ENCODE measurements around the gene RIC1.
"Not testable (repeated sequence)": the region's sequence is repeated elsewhere in the genome, so short reads cannot be mapped to it uniquely, and the experiment has no call there.

Gene RIC1, protein sequence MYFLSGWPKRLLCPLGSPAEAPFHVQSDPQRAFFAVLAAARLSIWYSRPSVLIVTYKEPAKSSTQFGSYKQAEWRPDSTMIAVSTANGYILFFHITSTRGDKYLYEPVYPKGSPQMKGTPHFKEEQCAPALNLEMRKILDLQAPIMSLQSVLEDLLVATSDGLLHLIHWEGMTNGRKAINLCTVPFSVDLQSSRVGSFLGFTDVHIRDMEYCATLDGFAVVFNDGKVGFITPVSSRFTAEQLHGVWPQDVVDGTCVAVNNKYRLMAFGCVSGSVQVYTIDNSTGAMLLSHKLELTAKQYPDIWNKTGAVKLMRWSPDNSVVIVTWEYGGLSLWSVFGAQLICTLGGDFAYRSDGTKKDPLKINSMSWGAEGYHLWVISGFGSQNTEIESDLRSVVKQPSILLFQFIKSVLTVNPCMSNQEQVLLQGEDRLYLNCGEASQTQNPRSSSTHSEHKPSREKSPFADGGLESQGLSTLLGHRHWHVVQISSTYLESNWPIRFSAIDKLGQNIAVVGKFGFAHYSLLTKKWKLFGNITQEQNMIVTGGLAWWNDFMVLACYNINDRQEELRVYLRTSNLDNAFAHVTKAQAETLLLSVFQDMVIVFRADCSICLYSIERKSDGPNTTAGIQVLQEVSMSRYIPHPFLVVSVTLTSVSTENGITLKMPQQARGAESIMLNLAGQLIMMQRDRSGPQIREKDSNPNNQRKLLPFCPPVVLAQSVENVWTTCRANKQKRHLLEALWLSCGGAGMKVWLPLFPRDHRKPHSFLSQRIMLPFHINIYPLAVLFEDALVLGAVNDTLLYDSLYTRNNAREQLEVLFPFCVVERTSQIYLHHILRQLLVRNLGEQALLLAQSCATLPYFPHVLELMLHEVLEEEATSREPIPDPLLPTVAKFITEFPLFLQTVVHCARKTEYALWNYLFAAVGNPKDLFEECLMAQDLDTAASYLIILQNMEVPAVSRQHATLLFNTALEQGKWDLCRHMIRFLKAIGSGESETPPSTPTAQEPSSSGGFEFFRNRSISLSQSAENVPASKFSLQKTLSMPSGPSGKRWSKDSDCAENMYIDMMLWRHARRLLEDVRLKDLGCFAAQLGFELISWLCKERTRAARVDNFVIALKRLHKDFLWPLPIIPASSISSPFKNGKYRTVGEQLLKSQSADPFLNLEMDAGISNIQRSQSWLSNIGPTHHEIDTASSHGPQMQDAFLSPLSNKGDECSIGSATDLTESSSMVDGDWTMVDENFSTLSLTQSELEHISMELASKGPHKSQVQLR (N-terminal part only)

GRCh38 chr9:5628530-5629311, at the start of gene RIC1:
Gene RIC1, plus strand, starts transcription at chr9:5629107. Its CDS starts 203 bp downstream, at chr9:5629310.
- DNase-seq (ENCODE audit: low read depth in 2 of 2) = peak; percentile 76 to 78

GRCh38 chr9:5579881-5580280, 49.0 kb upstream of the RIC1 start:
- DNase-seq (ENCODE audit: low read depth in 2 of 2) = no peak

DNA sequence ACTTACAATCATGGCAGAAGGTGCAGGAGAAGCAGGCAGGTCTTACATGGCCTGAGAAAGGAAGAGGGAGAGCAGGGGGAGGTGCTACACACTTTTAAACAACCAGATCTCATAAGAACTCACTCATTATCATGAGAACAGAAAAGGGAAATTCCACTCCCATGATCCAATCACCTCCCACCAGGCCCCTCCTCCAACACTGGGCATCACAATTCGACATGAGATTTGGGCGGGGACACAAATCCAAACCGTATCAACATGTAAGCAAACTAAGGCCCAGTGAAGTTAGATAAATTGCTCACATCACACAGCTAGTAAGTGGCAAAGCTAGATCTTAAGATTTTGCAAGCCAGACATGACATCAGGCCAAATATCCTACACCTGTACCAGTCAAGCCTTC, 48.3 kb upstream of the RIC1 start:
- no peak for DNase-seq (ENCODE audit: low read depth in 2 of 2)

DNA sequence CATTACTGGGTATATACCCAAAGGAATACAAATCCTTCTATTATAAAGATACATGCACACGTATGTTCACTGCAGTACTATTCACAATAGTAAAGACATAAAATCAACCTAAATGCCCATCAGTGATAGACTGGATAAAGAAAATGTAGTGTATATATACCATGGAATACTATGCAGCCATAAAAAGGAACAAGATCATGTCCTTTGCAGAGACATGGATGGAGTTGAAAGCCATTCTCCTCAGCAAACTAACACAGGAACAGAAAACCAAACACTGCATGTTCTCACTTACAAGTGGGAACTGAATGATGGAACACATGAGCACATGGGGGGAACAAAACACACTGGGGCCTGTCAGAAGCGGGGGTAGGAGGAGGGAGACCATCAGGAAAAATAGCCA, 47.2 kb upstream of the RIC1 start:
- not testable (repeated sequence) for DNase-seq (ENCODE audit: low read depth in 2 of 2)

GRCh38 chr9:5582835-5583195, 46.1 kb upstream of the RIC1 start:
- no peak for DNase-seq (ENCODE audit: low read depth in 2 of 2)

- no peak for DNase-seq (ENCODE audit: low read depth in 2 of 2)
Observed at GRCh38 chr9:5586391-5586802, 42.5 kb upstream of the RIC1 start.

DNA sequence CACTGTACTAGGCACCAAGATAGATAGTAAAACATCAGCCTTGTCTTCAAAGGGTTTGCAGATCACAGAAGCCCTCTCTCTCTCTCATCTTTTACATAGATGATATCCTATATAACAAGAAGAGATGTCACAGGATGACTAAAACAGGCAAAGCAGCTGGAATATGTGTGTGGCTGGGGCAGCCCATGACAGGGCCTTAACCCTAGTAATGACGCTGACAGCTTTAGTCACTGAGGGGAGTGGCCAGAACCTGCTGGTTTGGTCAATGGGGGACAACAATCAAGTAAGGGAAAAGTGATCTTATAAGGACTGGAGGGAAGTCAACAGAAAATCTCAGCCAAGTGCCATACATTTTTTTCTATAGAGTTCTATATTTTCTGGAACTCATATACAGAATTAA, 41.9 kb upstream of the RIC1 start:
- DNase-seq (ENCODE audit: low read depth in 2 of 2) = no peak

DNA sequence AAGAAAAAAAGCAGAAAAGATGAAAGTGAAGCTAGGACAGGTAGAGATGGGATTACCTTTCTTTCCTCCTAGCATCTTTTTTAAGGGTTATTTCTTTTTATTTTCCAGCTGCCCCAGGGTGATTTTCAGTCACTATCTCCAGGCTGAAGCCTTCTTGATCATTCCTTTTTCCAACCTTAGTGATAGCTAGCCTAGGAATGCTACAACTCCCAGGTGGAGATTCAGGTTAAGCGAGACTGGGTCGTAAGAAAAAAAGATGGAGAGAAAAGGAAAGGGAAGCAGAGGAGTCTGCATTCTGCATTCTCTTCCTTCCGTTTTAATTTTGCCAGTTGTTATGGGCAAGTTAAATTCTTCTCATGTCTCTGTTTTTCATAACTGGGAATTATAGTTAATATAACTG, 36.7 kb upstream of the RIC1 start:
- DNase-seq (ENCODE audit: low read depth in 2 of 2) = no peak

GRCh38 chr9:5592904-5593303, 36.0 kb upstream of the RIC1 start:
- DNase-seq (ENCODE audit: low read depth in 2 of 2) = no peak

- DNase-seq (ENCODE audit: low read depth in 2 of 2) = no peak
Observed at GRCh38 chr9:5593904-5594303, 35.0 kb upstream of the RIC1 start.

DNA sequence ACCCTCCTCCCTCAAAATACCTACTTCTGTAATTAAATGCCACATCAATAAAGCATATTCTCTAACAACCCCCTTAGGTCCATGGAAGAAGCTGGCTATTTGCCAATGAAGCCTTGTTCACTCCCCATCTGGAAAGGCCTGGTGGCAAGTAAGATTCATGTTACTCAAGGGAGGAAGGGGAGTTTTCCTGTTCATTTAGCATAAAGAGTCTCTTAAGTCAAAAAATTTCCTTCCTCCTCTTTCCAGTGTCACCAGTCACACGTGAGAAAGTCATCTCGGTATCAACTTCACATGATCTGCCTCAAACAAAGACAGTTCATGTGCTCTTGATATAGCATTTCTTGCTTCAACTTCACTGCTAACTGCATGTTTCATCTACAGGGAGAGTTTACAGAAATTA, 32.7 kb upstream of the RIC1 start:
- DNase-seq (ENCODE audit: low read depth in 2 of 2) = no peak

DNA sequence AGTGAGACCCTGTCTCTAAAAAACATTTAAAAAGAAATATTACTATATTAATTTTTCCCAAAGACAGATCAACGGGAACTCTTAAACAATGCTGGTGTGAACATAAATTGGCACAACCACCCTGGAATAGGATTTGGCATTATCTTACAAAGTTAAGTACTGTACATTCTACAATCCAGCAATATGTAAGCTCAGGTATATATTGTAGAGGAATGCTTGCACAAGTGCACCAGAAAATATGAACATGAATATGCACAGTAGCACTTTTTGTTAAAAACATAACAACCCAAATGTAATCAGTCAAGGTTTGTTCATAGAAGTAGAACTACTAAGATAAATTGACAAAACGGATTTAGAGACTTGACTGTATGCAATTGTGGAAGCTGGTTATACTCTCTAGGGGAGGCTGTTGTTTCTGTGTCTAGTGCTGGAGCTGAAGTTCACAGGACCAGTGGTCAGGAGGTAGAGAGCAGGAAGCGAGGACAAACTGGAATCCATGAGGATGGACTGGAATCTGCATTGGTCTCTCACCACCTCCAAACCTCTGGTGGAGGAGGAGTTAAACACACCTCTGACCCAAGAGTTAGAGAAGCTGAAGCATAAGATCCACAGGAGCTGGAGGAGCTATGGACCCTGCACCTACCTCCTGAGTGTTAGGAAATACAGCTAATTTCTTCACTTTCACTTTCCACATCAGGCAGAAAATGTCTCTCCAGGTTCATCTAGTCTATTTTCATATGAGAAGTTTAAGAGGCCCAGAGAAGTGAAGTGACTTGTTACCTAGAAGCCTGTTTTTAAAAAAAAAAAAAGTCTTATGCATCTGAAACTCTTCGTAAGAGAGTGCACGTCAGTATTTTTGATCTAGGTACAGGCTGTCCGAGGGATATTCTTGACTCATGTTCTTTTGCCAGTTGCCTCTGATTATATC, 20.3 kb upstream of the RIC1 start:
- DNase-seq (ENCODE audit: low read depth in 2 of 2) = no peak

GRCh38 chr9:5609226-5609596, 19.7 kb upstream of the RIC1 start:
- no peak for DNase-seq (ENCODE audit: low read depth in 2 of 2)

DNA sequence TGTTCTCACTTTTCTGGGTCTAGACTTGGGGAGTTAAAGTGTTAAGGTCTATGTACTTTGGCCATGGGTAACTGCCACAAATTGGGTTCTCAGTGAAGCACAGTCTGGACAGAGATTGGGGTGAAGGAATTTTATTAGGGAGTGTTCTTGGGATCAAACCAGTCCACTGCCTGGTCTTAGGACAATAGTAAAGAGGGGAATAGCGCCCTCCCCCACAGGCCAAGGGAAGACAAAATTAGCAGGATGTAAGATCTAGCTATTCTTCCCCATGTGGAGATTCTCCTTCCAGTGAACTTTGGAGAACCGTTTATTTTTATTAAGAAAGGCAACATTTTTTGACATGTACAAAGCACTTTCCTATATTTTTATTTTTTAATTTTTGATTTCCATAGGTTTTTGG, 18.4 kb upstream of the RIC1 start:
- DNase-seq (ENCODE audit: low read depth in 2 of 2) = no peak

GRCh38 chr9:5611321-5612184, 17.4 kb upstream of the RIC1 start:
- no peak for DNase-seq (ENCODE audit: low read depth in 2 of 2)

DNA sequence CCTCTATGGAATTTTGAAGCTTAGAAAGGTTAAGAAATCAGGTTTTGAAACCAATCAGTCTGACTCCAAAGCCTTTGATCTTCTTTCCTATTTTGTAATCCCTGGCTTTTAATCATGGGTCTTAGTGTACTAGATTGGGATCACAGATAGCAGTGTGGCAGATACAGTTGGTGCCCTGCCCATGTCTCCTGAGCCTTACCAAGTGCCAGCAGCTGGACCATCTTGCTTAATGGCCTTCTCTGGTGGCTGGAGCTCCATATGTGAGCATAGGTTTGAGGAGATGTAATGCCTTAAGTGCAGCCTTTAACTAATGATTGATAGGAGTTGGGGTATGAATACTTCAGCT, 16.7 kb upstream of the RIC1 start:
- DNase-seq (ENCODE audit: low read depth in 2 of 2) = no peak

GRCh38 chr9:5614192-5614591, 14.7 kb upstream of the RIC1 start:
- no peak for DNase-seq (ENCODE audit: low read depth in 2 of 2)

GRCh38 chr9:5614985-5615384, 13.9 kb upstream of the RIC1 start:
- no peak for DNase-seq (ENCODE audit: low read depth in 2 of 2)

GRCh38 chr9:5617749-5618148, 11.2 kb upstream of the RIC1 start:
- no peak for DNase-seq (ENCODE audit: low read depth in 2 of 2)

DNA sequence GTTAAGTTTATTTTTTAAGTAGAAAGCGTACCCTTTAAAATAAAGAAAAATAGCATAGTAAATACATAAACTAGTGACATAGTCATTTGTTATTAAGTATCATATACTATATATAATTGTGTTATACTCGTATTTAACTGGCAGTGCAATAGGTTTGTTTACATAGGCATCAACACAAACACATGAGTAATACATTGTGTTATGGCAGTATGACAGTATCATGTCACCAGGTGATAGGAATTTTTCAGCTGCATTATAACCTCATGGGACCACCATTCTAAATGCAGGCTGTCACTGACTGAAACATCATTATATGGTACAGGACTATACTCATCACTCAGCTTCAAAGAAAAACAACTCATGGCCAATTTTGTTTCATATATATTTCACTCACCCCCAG, 8.4 kb upstream of the RIC1 start:
- DNase-seq (ENCODE audit: low read depth in 2 of 2) = no peak

Data from activated CD8-positive, alpha-beta memory T cell treated with anti-CD3 and anti-CD28 coated beads for 4 hours (primary cell).